H9 (cell line): Measurements from ENCODE around the gene FBXL15. TPM values are rescaled to one million over a fixed set of nuclear protein-coding genes. Genes with fewer than 3 reads are reported as not detected.

ENCODE experiments used
- DNase-seq: peaks from one replicate; pipeline ENCODE4 v3.0.0-alpha.2; 2017
- H2AFZ ChIP-seq: one replicate; pipeline ENCODE4 v1.6.1; 2013; ENCODE audit warnings: mild to moderate bottlenecking, low read length, control low read depth, moderate library complexity
- H2AK5ac ChIP-seq: 2 replicates; pipeline ENCODE4 v1.6.1; 2013; ENCODE audit warnings: low read length, control low read depth, mixed read lengths; ENCODE audit not compliant: insufficient read length
- H2BK120ac ChIP-seq: one replicate; pipeline ENCODE4 v1.6.1; 2013; ENCODE audit warnings: low read depth, mild to moderate bottlenecking, low read length, control low read depth, inconsistent platforms; ENCODE audit not compliant: poor library complexity, severe bottlenecking
- H2BK12ac ChIP-seq: 2 replicates; pipeline ENCODE4 v1.6.1; 2013; ENCODE audit warnings: low read length, control low read depth, mixed read lengths, low read depth; ENCODE audit not compliant: insufficient read length
- H2BK15ac ChIP-seq: 2 replicates; pipeline ENCODE4 v1.6.1; 2013; ENCODE audit warnings: low read depth, low read length, control low read depth
- H2BK20ac ChIP-seq: one replicate; pipeline ENCODE4 v1.6.1; 2013; ENCODE audit warnings: low read depth, mild to moderate bottlenecking, low read length, control low read depth, inconsistent platforms; ENCODE audit not compliant: poor library complexity, severe bottlenecking
- H2BK5ac ChIP-seq: 2 replicates; pipeline ENCODE4 v1.6.1; 2013; ENCODE audit warnings: low read length, control low read depth, mixed read lengths; ENCODE audit not compliant: insufficient read length
- H3K14ac ChIP-seq: 2 replicates; pipeline ENCODE4 v1.6.1; 2013; ENCODE audit warnings: low read length, control low read depth; ENCODE audit not compliant: insufficient read depth
- H3K18ac ChIP-seq: 2 replicates; pipeline ENCODE4 v1.6.1; 2013; ENCODE audit warnings: low read depth, mild to moderate bottlenecking, mixed read lengths, low read length, control low read depth; ENCODE audit not compliant: insufficient read length
- H3K23ac ChIP-seq: 2 replicates; pipeline ENCODE4 v1.6.1; 2013; ENCODE audit warnings: low read length, control low read depth, mixed read lengths, low read depth; ENCODE audit not compliant: insufficient read length
- H3K23me2 ChIP-seq: 2 replicates; pipeline ENCODE4 v1.6.1; 2013; ENCODE audit warnings: low read depth, mild to moderate bottlenecking, mixed read lengths, low read length, control low read depth; ENCODE audit not compliant: insufficient read length, poor library complexity, severe bottlenecking
- H3K27ac ChIP-seq: 2 replicates; pipeline ENCODE4 v1.5.1; 2013; ENCODE audit warnings: low read length, control low read depth, mixed read lengths, low read depth; ENCODE audit not compliant: insufficient read length
- H3K27me3 ChIP-seq: 2 replicates; pipeline ENCODE4 v1.6.1; 2013; ENCODE audit warnings: low read length, control low read depth, inconsistent platforms; ENCODE audit not compliant: insufficient read depth
- H3K4ac ChIP-seq: 2 replicates; pipeline ENCODE4 v1.6.1; 2013; ENCODE audit warnings: low read depth, mild to moderate bottlenecking, control low read depth, inconsistent platforms, low read length, moderate library complexity
- H3K4me1 ChIP-seq: 2 replicates; pipeline ENCODE4 v1.6.1; 2013; ENCODE audit warnings: low read length, control low read depth, inconsistent platforms; ENCODE audit not compliant: insufficient read depth
- H3K4me2 ChIP-seq: 2 replicates; pipeline ENCODE4 v1.6.1; 2013; ENCODE audit warnings: low read length, control low read depth, mixed read lengths; ENCODE audit not compliant: insufficient read length, insufficient read depth
- H3K56ac ChIP-seq: 2 replicates; pipeline ENCODE4 v1.6.1; 2013; ENCODE audit warnings: low read depth, mild to moderate bottlenecking, mixed read lengths, low read length, control low read depth; ENCODE audit not compliant: insufficient read length
- H3K79me1 ChIP-seq: 2 replicates; pipeline ENCODE4 v1.6.1; 2013; ENCODE audit warnings: low read depth, mild to moderate bottlenecking, moderate library complexity, low read length, control low read depth, inconsistent platforms; ENCODE audit not compliant: insufficient read depth, poor library complexity, severe bottlenecking
- H3K79me2 ChIP-seq: 2 replicates; pipeline ENCODE4 v1.6.1; 2013; ENCODE audit warnings: low read length, control low read depth, inconsistent platforms; ENCODE audit not compliant: insufficient read depth
- H3K9ac ChIP-seq: 2 replicates; pipeline ENCODE4 v1.6.1; 2013; ENCODE audit warnings: low read length, control low read depth, mixed read lengths; ENCODE audit not compliant: insufficient read length; ENCODE audit errors: extremely low read depth
- H3K9me3 ChIP-seq: one replicate; pipeline ENCODE4 v1.6.1; 2013; ENCODE audit warnings: low read depth, low read length, inconsistent platforms; ENCODE audit not compliant: control insufficient read depth
- H3T11ph ChIP-seq: one replicate; pipeline ENCODE4 v1.6.1; 2013; ENCODE audit warnings: mild to moderate bottlenecking, low read length, control low read depth, inconsistent platforms
- H4K20me1 ChIP-seq: one replicate; pipeline ENCODE4 v1.6.1; 2013; ENCODE audit not compliant: control insufficient read depth, insufficient read length, insufficient read depth
- H4K5ac ChIP-seq: 2 replicates; pipeline ENCODE4 v1.6.1; 2013; ENCODE audit warnings: low read depth, mild to moderate bottlenecking, mixed read lengths, low read length, control low read depth; ENCODE audit not compliant: insufficient read length
- H4K8ac ChIP-seq: replicated peaks from 2 replicates; pipeline ENCODE4 v1.6.1; 2013; ENCODE audit warnings: low read length, control low read depth, mixed read lengths, low read depth; ENCODE audit not compliant: insufficient read length
- H4K91ac ChIP-seq: 2 replicates; pipeline ENCODE4 v1.6.1; 2013; ENCODE audit warnings: low read depth, mild to moderate bottlenecking, moderate library complexity, mixed read lengths, low read length, control low read depth; ENCODE audit not compliant: insufficient read length
- H3K27ac Mint-ChIP-seq, 3 experiments: 2 replicates in 2 of 3; 3 replicates in 1 of 3; pipeline ENCODE4 v1.8.0; 2020 to 2021; ENCODE audit warnings: mixed read lengths in 3 of 3, mild to moderate bottlenecking in 1 of 3, moderate library complexity in 1 of 3
- H3K27me3 Mint-ChIP-seq: 2 replicates; pipeline ENCODE4 v1.8.0; 2021; ENCODE audit warnings: low read depth, mild to moderate bottlenecking, moderate library complexity, mixed read lengths
- H3K36me3 Mint-ChIP-seq, 3 experiments: 2 replicates in 2 of 3; 3 replicates in 1 of 3; pipeline ENCODE4 v1.8.0; 2020 to 2021; ENCODE audit warnings: low read depth in 3 of 3, mixed read lengths in 3 of 3; ENCODE audit not compliant: insufficient read depth in 1 of 3
- H3K4me1 Mint-ChIP-seq, 2 experiments: 2 replicates each; pipeline ENCODE4 v1.8.0; 2020; ENCODE audit warnings: mixed read lengths in 2 of 2
- H3K4me3 Mint-ChIP-seq, 2 experiments: 2 replicates in 1 of 2; 3 replicates in 1 of 2; pipeline ENCODE4 v1.8.0; 2020 to 2021; ENCODE audit warnings: mild to moderate bottlenecking in 2 of 2, mixed read lengths in 2 of 2, moderate library complexity in 1 of 2
- H3K9me3 Mint-ChIP-seq, 2 experiments: 2 replicates in 1 of 2; 3 replicates in 1 of 2; pipeline ENCODE4 v1.8.0; 2020; ENCODE audit warnings: mild to moderate bottlenecking in 2 of 2, mixed read lengths in 2 of 2, moderate library complexity in 1 of 2
- WGBS: extraction: QIAGEN DNeasy Blood & Tissue Kit; methylation state at CpG from one replicate; pipeline ENCODE4 v1.1.7; 2013; ENCODE audit warnings: missing lambda C conversion rate, low lambda C conversion rate, mixed read lengths; ENCODE audit not compliant: insufficient read length; ENCODE audit errors: extremely low coverage; 5-methylcytosine and 5-hydroxymethylcytosine counted together
- total RNA-seq: library from RNA; stranded (reverse); gene quantifications from 2 replicates; pipeline ENCODE4 v1.2.1, GENCODE V29; 2021
- TF ChIP-seq, protein P1 (sequence below): fragments of 200-600 bp; sonication (generic); conservative IDR thresholded peaks from 3 replicates; pipeline ENCODE4 v1.8.0; 2021; ENCODE audit warnings: antibody characterized with exemption, mild to moderate bottlenecking

The FBXL15 gene
- total RNA-seq, 1 experiment from 2014 or later: 9.1 TPM

DNA sequence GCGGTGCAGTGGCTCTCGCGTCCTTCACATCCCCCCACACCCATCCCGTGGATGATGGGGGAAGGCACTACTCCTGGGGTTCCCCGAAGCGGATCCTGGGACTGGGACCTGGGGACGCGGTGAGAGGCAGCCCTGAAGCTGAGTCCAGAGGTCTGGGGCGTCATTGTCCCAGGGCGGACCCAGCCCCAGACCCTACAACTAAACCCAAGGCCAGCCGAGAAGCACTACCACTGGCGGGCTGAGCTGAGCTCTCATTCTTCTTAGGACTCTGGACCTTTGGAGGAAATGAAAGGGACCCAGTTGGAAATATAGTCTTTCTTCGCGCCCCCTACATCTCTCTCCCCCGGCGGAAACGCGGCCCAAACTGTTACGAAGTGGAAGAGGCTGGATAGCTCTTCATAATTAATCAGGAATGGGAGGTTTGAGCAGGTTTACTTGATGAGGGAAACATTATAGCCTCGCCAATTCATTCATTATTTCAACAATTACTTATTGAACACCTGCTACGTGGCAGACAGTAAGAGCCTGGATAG is 389 bp upstream of the FBXL15 start:
- no peak overlapping the region for H3K14ac ChIP-seq
- H3K27ac ChIP-seq: no peak overlapping the region
- peaks cover 35% of the 10 kb centered on the region for H3K23me2 ChIP-seq
- H3K27me3 ChIP-seq: no peaks in the 10 kb centered on the region
- H4K5ac ChIP-seq: no peak overlapping the region
- H3K9ac ChIP-seq: peak overlapping the region; percentile 18
- H2BK20ac ChIP-seq: no peak overlapping the region
- peaks cover 2% of the 10 kb centered on the region; the same call in 1 of the 2 replicates for H3K4me1 ChIP-seq
- no peak overlapping the region for H2BK5ac ChIP-seq
- Mint-ChIP-seq H3K36me3 (peaks cover 6 to 17% (median 16%) of the 10 kb centered on the region in 3 experiments; a peak in 5 of 7 replicates), H3K27ac (peak overlapping the region; percentile 88 to 99 (median 98); a peak in 6 of 7 replicates), H3K9me3 (no peaks in the 10 kb centered on the region; a peak in 1 of 5 replicates), H3K4me1 (peaks cover 15 to 25% of the 10 kb centered on the region in 2 experiments), H3K4me3 (peak overlapping the region; percentile 92 to 97), H3K27me3 (peaks cover 26% of the 10 kb centered on the region)
- no peak overlapping the region for H2BK15ac ChIP-seq
- H4K91ac ChIP-seq: no peak overlapping the region
- no peak overlapping the region for H2AK5ac ChIP-seq
- H3K79me2 ChIP-seq: no peaks in the 10 kb centered on the region
- TF ChIP-seq, protein P1, sequence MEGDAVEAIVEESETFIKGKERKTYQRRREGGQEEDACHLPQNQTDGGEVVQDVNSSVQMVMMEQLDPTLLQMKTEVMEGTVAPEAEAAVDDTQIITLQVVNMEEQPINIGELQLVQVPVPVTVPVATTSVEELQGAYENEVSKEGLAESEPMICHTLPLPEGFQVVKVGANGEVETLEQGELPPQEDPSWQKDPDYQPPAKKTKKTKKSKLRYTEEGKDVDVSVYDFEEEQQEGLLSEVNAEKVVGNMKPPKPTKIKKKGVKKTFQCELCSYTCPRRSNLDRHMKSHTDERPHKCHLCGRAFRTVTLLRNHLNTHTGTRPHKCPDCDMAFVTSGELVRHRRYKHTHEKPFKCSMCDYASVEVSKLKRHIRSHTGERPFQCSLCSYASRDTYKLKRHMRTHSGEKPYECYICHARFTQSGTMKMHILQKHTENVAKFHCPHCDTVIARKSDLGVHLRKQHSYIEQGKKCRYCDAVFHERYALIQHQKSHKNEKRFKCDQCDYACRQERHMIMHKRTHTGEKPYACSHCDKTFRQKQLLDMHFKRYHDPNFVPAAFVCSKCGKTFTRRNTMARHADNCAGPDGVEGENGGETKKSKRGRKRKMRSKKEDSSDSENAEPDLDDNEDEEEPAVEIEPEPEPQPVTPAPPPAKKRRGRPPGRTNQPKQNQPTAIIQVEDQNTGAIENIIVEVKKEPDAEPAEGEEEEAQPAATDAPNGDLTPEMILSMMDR: no peak
- no peaks in the 10 kb centered on the region for H4K20me1 ChIP-seq
- no peak overlapping the region for H4K8ac ChIP-seq
- no peak overlapping the region for H3K4ac ChIP-seq
- no peak overlapping the region for H3K56ac ChIP-seq
- H3K79me1 ChIP-seq: no peaks in the 10 kb centered on the region
- no peak overlapping the region for H2BK12ac ChIP-seq
- no peaks in the 10 kb centered on the region for H3K9me3 ChIP-seq
- H2AFZ ChIP-seq: no peak overlapping the region
- no CpG with 5 or more reads among the region's 21 CpGs for WGBS
- no peak overlapping the region for H3K23ac ChIP-seq
- no peak overlapping the region for H3K18ac ChIP-seq
- peak; percentile 39 for DNase-seq
- no peak overlapping the region for H2BK120ac ChIP-seq
- no peak overlapping the region for H3T11ph ChIP-seq
- H3K4me2 ChIP-seq: peak overlapping the region; percentile 74
